ENCODE data around the gene AOPEP. TPM values are rescaled to one million over a fixed set of nuclear protein-coding genes. Genes with fewer than 3 reads are reported as not detected.

AOPEP gene
- total RNA-seq, 1 experiment from 2014 or later, result 36.4 TPM

GRCh38 chr9:94718936-94719335 lies 7.6 kb upstream of the AOPEP start:
- Histone ChIP-seq H3K9me3 (ENCODE audit: control insufficient read depth, insufficient read depth, low read depth, low read length) (no peaks in the 10 kb centered on the region), H3K4me3 (ENCODE audit: low read depth in 2 of 2, low read length in 2 of 2) (no peak overlapping the region), H3K27me3 (ENCODE audit: control insufficient read depth, insufficient read depth, low read length) (no peaks in the 10 kb centered on the region), H3K27ac (ENCODE audit: low read length) (no peak overlapping the region), H3K36me3 (ENCODE audit: control insufficient read depth, insufficient read depth, low read length) (no peaks in the 10 kb centered on the region), H3K4me1 (ENCODE audit: control insufficient read depth, insufficient read depth, low read length) (no peaks in the 10 kb centered on the region)
- in situ Hi-C loops (cut with HindIII; ENCODE audit: low pct_unique_long_range_greater_than_20kb, low sequenced_read_pairs), result no loop called here
- TF ChIP-seq POLR2AphosphoS5 (IDR thresholded peaks at IDR 0.05; ENCODE audit: low read depth, low read length) (no peak), TCF7L2 (IDR thresholded peaks at IDR 0.05; ENCODE audit: low read depth, low read length) (no peak), SIN3A (IDR thresholded peaks at IDR 0.05; ENCODE audit: borderline replicate concordance, insufficient read depth, low read depth, low read length) (no peak), REST (IDR thresholded peaks at IDR 0.05; ENCODE audit: insufficient read depth in 1 of 2, low read depth in 2 of 2, low read length in 1 of 2) (no peak), CTCF (IDR thresholded peaks at IDR 0.05) (no peak)
- intact Hi-C loops (cut with micrococcal nuclease; ENCODE audit: unreplicated experiment), result no loop called here
- ChIA-PET CTCF (no interaction called here), POLR2A (no interaction called here)
- no TSS peak for BruUV-seq (replicated peaks)
- ATAC-seq, result no peak
- no peak for DNase-seq (ENCODE audit: low read depth, low spot score)

- BruUV-seq (replicated peaks), result no TSS peak
These were observed 6.6 kb upstream of the AOPEP start for GRCh38 chr9:94719878-94720277.

More at GRCh38 chr9:94719878-94720277, 6.6 kb upstream of the AOPEP start:
- no peaks in the 10 kb centered on the region for H3K36me3 ChIP-seq (ENCODE audit: control insufficient read depth, insufficient read depth, low read length)
- intact Hi-C loops (cut with micrococcal nuclease; ENCODE audit: unreplicated experiment), result no loop called here
- POLR2A ChIA-PET, result no interaction called here
- in situ Hi-C loops (cut with HindIII; ENCODE audit: low pct_unique_long_range_greater_than_20kb, low sequenced_read_pairs), result no loop called here
- CTCF ChIA-PET, result no interaction called here
- ATAC-seq (no peak), DNase-seq (ENCODE audit: low read depth, low spot score) (no peak)
- H3K27me3 ChIP-seq (ENCODE audit: control insufficient read depth, insufficient read depth, low read length), result no peaks in the 10 kb centered on the region
- H3K27ac ChIP-seq (ENCODE audit: low read length), result no peak overlapping the region
- TF ChIP-seq CTCF (IDR thresholded peaks at IDR 0.05) (no peak), TCF7L2 (IDR thresholded peaks at IDR 0.05; ENCODE audit: low read depth, low read length) (no peak), REST (IDR thresholded peaks at IDR 0.05; ENCODE audit: insufficient read depth in 1 of 2, low read depth in 2 of 2, low read length in 1 of 2) (no peak), SIN3A (IDR thresholded peaks at IDR 0.05; ENCODE audit: borderline replicate concordance, insufficient read depth, low read depth, low read length) (no peak), POLR2AphosphoS5 (IDR thresholded peaks at IDR 0.05; ENCODE audit: low read depth, low read length) (no peak)
- no peaks in the 10 kb centered on the region for H3K4me1 ChIP-seq (ENCODE audit: control insufficient read depth, insufficient read depth, low read length)
- H3K4me3 ChIP-seq (ENCODE audit: low read depth in 2 of 2, low read length in 2 of 2), result no peak overlapping the region
- H3K9me3 ChIP-seq (ENCODE audit: control insufficient read depth, insufficient read depth, low read depth, low read length), result no peaks in the 10 kb centered on the region

Data from Panc1 (cell line).